Progenitor cell of endocrine pancreas (in vitro differentiated cells): ENCODE data around the gene RNPS1. TPM values are rescaled to one million over a fixed set of nuclear protein-coding genes. Genes with fewer than 3 reads are reported as not detected.
"Not testable (repeated sequence)": the region's sequence is repeated elsewhere in the genome, so short reads cannot be mapped to it uniquely, and the experiment has no call there.

Experiments
- DNase-seq: peaks from one replicate; pipeline ENCODE4 v3.0.0; 2021; ENCODE audit warnings: low spot score; ENCODE audit not compliant: unreplicated experiment
- H3K27ac Mint-ChIP-seq: 2 replicates; pipeline ENCODE4 v1.8.0; 2021; ENCODE audit warnings: mild to moderate bottlenecking, moderate library complexity, mixed read lengths
- H3K27me3 Mint-ChIP-seq: 2 replicates; pipeline ENCODE4 v1.8.0; 2021; ENCODE audit warnings: mixed read lengths
- H3K36me3 Mint-ChIP-seq: 2 replicates; pipeline ENCODE4 v1.8.0; 2022; ENCODE audit warnings: mixed read lengths; ENCODE audit not compliant: insufficient read depth
- H3K4me1 Mint-ChIP-seq: 2 replicates; pipeline ENCODE4 v1.8.0; 2021; ENCODE audit warnings: low read depth, mixed read lengths
- H3K4me3 Mint-ChIP-seq: 2 replicates; pipeline ENCODE4 v1.8.0; 2021; ENCODE audit warnings: low read depth, mild to moderate bottlenecking, moderate library complexity, mixed read lengths
- H3K9me3 Mint-ChIP-seq: 2 replicates; pipeline ENCODE4 v1.8.0; 2021; ENCODE audit warnings: low read depth, mixed read lengths
- total RNA-seq: library from RNA; stranded (reverse); gene quantifications from 2 replicates; pipeline ENCODE4 v1.2.1, GENCODE V29; 2021
- TF ChIP-seq, protein P1 (sequence below): fragments of 200-600 bp; sonication (generic); IDR thresholded peaks from one replicate; pipeline ENCODE4 v1.5.0; 2021; ENCODE audit warnings: antibody characterized with exemption, mild to moderate bottlenecking; ENCODE audit not compliant: unreplicated experiment

RNPS1 gene
- total RNA-seq, 1 donor from 2014 or later: 237 TPM

DNA sequence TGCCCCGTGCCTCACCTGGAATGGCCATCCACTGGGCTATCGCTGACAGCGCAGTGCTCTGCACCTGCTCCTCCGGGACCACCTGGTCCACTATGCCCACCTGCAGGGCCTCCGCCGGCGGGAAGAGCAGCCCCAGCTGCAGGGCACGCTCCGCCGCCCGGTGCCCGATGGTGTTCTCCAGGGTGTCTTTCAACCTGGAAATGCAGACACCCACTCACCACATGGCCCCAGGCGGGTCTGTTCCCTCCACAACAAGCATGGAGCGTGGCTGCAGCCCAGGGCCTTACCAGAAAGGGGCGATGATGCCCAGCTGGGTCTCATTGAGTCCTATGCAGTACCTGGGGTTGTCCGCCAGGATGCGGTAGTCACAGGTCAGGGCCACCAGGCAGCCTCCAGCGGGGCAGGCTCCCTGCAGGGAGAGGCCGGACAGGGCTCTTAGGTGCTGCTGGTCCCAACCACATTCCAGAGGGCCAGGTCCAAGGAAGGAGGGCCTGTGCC, 24.8 kb downstream of the RNPS1 start:
- H3K36me3 Mint-ChIP-seq: peaks cover 9% of the 10 kb centered on the region
- no peak overlapping the region for H3K4me3 Mint-ChIP-seq
- H3K27ac Mint-ChIP-seq: no peak overlapping the region
- H3K4me1 Mint-ChIP-seq: no peaks in the 10 kb centered on the region
- TF ChIP-seq, protein P1, sequence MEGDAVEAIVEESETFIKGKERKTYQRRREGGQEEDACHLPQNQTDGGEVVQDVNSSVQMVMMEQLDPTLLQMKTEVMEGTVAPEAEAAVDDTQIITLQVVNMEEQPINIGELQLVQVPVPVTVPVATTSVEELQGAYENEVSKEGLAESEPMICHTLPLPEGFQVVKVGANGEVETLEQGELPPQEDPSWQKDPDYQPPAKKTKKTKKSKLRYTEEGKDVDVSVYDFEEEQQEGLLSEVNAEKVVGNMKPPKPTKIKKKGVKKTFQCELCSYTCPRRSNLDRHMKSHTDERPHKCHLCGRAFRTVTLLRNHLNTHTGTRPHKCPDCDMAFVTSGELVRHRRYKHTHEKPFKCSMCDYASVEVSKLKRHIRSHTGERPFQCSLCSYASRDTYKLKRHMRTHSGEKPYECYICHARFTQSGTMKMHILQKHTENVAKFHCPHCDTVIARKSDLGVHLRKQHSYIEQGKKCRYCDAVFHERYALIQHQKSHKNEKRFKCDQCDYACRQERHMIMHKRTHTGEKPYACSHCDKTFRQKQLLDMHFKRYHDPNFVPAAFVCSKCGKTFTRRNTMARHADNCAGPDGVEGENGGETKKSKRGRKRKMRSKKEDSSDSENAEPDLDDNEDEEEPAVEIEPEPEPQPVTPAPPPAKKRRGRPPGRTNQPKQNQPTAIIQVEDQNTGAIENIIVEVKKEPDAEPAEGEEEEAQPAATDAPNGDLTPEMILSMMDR: no peak
- no peaks in the 10 kb centered on the region for H3K9me3 Mint-ChIP-seq
- DNase-seq: no peak
- no peaks in the 10 kb centered on the region for H3K27me3 Mint-ChIP-seq

DNA sequence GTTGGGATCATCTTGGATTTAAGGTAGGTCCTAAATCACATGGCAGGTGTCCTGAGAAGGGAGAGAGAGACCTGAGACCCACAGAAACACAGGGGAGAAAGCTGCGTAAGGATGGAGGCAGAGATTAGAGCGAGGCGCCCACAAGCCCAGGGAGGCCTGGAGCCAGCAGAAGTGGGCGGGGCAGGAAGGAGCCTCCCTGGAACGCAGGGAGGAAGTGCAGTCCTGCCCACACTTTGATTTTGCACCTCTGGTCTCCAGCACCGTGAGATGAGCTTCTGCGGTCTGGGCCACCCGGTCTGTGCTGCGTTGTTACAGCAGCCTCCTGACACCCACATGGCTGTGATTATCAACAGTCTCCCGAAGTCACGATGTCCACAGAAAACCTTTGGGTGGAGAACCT, 25.3 kb downstream of the RNPS1 start:
- Mint-ChIP-seq H3K36me3 (peaks cover 9% of the 10 kb centered on the region), H3K4me3 (no peak overlapping the region), H3K27me3 (peaks cover 2% of the 10 kb centered on the region), H3K4me1 (no peaks in the 10 kb centered on the region), H3K27ac (no peak overlapping the region), H3K9me3 (no peaks in the 10 kb centered on the region)
- no peak for DNase-seq
- TF ChIP-seq, protein P1: no peak

DNA sequence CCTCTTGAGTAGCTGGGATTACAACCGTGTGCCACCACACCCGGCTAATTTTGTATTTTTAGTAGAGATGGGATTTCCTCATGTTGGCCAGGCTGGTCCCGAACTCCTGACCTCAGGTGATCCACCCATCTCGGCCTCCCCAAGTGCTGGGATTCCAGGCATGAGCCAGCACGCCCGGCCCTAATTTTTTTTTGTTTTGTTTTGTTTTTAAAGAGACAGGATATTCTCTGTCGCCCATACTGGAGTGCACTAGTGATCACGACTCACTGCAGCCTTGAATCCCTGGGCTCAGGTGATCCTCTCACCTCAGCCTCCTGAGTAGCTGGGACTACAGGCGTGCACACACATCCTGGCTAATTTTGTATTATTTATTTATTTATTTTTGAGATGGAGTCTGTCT, 27.6 kb downstream of the RNPS1 start:
- H3K9me3 Mint-ChIP-seq, H3K4me3 Mint-ChIP-seq, H3K27ac Mint-ChIP-seq, DNase-seq, H3K4me1 Mint-ChIP-seq, H3K27me3 Mint-ChIP-seq: not testable (repeated sequence)
- peaks cover 11% of the 10 kb centered on the region for H3K36me3 Mint-ChIP-seq

DNA sequence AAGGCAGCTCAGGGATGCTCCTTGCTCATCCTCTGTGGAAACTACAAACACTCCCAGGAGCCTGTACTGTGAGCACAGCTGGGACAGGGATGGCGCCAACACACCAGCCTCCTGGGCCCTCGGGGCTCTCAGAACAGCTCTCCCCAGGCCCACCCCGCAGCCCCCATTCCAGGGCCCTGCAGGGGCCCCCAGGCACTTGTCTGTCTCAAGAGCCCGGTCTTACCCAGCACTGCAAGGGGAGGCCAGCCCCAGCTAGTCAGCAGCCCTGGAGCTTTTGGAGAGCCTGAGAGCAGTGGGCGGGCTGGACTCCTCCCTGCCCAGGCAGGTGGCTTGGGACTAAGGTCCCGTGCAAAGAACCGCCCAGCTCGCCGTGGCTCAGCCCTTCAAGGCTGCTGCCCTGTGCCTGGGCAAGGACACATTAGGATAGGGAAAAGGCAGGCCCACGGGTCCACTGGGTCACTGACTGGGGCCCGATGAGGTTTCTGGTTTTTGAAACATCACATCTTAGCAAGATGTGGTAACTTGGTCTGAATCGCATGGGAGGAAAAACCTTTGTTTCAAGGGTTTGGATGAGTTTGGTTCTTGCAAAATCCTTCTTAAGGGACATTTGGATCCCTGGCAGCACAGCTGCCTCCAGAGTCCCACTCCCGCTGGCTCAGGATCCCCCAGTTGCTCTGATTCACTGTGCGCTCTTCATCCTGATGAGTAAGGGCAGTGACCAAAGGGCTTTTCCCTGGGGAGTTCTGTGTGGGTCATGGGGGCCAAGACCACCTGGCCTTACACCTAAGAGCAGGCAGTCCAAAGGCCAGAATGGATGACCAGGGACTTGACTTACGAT, 28.9 kb downstream of the RNPS1 start:
- DNase-seq: no peak
- Mint-ChIP-seq H3K4me1 (no peaks in the 10 kb centered on the region), H3K9me3 (no peaks in the 10 kb centered on the region), H3K27me3 (peaks cover 5% of the 10 kb centered on the region), H3K4me3 (no peak overlapping the region), H3K36me3 (peaks cover 14% of the 10 kb centered on the region), H3K27ac (no peak overlapping the region)
- TF ChIP-seq, protein P1: no peak

DNA sequence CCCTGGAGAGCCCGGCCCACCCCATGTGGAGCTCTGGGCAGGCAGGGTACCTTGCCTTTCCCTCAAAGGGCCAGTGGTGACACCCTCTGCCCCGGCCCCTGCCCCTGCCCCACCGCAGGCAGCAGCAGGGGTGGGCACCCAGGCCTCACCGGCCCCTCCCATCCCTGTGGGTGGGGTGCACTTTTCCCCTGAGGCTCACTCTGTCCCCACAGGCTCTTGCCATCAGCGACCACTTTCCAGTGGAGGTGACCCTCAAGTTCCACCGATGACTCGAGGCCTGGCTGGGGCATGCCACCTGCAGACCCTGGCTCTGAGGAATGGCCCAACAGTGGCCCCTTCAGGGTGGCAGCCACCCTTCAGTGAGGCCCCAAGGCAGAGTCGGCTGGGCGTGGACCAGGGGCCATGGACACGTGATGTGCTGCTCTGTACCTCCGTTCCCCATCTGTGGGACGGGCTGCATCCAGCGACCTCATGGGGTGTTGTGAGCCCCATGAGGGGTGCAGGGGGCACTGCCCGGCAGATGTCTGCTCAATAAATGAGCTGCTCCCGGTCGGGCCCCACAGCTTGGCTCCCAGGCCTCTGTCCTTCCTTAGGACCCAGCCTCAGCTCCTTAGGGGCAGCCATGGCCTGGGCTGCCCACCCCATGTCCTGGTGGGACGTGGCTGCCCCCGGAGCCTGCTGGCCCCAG, 29.6 kb downstream of the RNPS1 start:
- no peak overlapping the region for H3K27ac Mint-ChIP-seq
- DNase-seq: no peak
- TF ChIP-seq, protein P1: no peak
- H3K9me3 Mint-ChIP-seq: no peaks in the 10 kb centered on the region
- H3K27me3 Mint-ChIP-seq: peaks cover 5% of the 10 kb centered on the region
- no peak overlapping the region for H3K4me3 Mint-ChIP-seq
- no peaks in the 10 kb centered on the region for H3K4me1 Mint-ChIP-seq
- peaks cover 15% of the 10 kb centered on the region for H3K36me3 Mint-ChIP-seq
